SK-N-SH (cell line): ENCODE measurements around the gene IFNL2.

Experiments
- CHD2 ChIP-seq: fragments of 150-350 bp; IDR thresholded peaks from 2 replicates; pipeline ENCODE4 v1.6.1; 2018; ENCODE audit warnings: low read length; ENCODE audit not compliant: partially characterized antibody
- CTCF ChIP-seq: fragments of 200-600 bp; sonication (generic); IDR thresholded peaks from 2 replicates; pipeline ENCODE4 v1.6.1; 2017; ENCODE audit warnings: antibody characterized with exemption, mild to moderate bottlenecking, moderate library complexity
- EP300 ChIP-seq, 2 experiments: IDR thresholded peaks; 2 replicates each; pipeline versions ENCODE4 v1.4.0 to v1.6.1; 2012; ENCODE audit warnings: borderline replicate concordance in 1 of 2, low read depth in 1 of 2, low read length in 1 of 2
- RAD21 ChIP-seq: IDR thresholded peaks from 2 replicates; pipeline ENCODE4 v1.6.1; 2012; ENCODE audit warnings: mild to moderate bottlenecking, low read length
- SIN3A ChIP-seq: IDR thresholded peaks from 2 replicates; pipeline ENCODE4 v1.6.1; 2012; ENCODE audit warnings: low read depth, mild to moderate bottlenecking, low read length, moderate library complexity, borderline replicate concordance
- ZBTB33 ChIP-seq: IDR thresholded peaks from 2 replicates; pipeline ENCODE4 v1.4.0; 2012; ENCODE audit warnings: low read depth, borderline replicate concordance

- no peak for TF ChIP-seq ZBTB33
- TF ChIP-seq CTCF: no peak
- TF ChIP-seq RAD21: no peak
- TF ChIP-seq CHD2: no peak
- TF ChIP-seq EP300 (IDR thresholded peaks at IDR 0.05; ENCODE audit: borderline replicate concordance in 1 of 2, low read depth in 1 of 2, low read length in 1 of 2): no peak
- no peak for TF ChIP-seq SIN3A
Observed at GRCh38 chr19:39301562-39301961, 33.4 kb downstream of the IFNL2 start.
